SK-MEL-5 (cell line): Measurements from ENCODE around the gene CD247. TPM values are rescaled to one million over a fixed set of nuclear protein-coding genes. Genes with fewer than 3 reads are reported as not detected.
A peak's percentile ranks its signal among the peaks of the same experiment; 100 is the strongest.
"Not testable (repeated sequence)": the region's sequence is repeated elsewhere in the genome, so short reads cannot be mapped to it uniquely, and the experiment has no call there.

ENCODE experiments used
- DNase-seq: peaks from one replicate; pipeline ENCODE4 v3.0.0-alpha.2; 2016; ENCODE audit warnings: low read depth, low spot score
- in situ Hi-C: cut with HindIII; loops from 2 replicates; pipeline ENCODE4 v1.10.0; 2016; ENCODE audit warnings: low sequenced_read_pairs, high pct_unique_total_duplicates, low pct_unique_long_range_greater_than_20kb
- polyA plus RNA-seq, 2 experiments: library from polyadenylated mRNA; depleted of rRNA; stranded (reverse); fragments of >200 nt; gene quantifications; 2 replicates each; pipeline ENCODE4 v1.2.3, GENCODE V29; 2015
- total RNA-seq: library from RNA; depleted of rRNA; stranded (reverse); fragments of >200 nt; shearing (Covaris generic); gene quantifications from 2 replicates; pipeline ENCODE4 v1.2.3, GENCODE V29; 2014; rRNA removed

Gene CD247
- total RNA-seq = 0.77 TPM in 1 of 2 replicates, not detected in the other
- polyA plus RNA-seq (2015; cell fraction: cytosol; rRNA removed) = 0.56 and 0.63 TPM in 2 replicates
- polyA plus RNA-seq (2015; cell fraction: nucleus; rRNA removed) = 0.66 and 1.4 TPM in 2 replicates

GRCh38 chr1:167518331-167518700 lies at the start of gene CD247:
Gene CD247, minus strand, starts transcription at chr1:167518529. Its CDS starts 64 bp downstream, at chr1:167518465.
- in situ Hi-C loops = no loop called here
- no peak for DNase-seq

GRCh38 chr1:167567663-167568062 lies 49.3 kb upstream of the CD247 start:
- no peak for DNase-seq
- in situ Hi-C loops = no loop called here

- in situ Hi-C loops = no loop called here
- no peak for DNase-seq
These were observed 48.4 kb upstream of the CD247 start for GRCh38 chr1:167566766-167567165.

- DNase-seq = no peak
These were observed 47.6 kb upstream of the CD247 start for GRCh38 chr1:167565922-167566321.

GRCh38 chr1:167564612-167565270 lies 46.4 kb upstream of the CD247 start:
- no peak for DNase-seq

More at GRCh38 chr1:167565922-167566321, 47.6 kb upstream of the CD247 start:
- in situ Hi-C loops = no loop called here

GRCh38 chr1:167563579-167564246 lies 45.4 kb upstream of the CD247 start:
- DNase-seq = no peak
- in situ Hi-C loops = no loop called here

More at GRCh38 chr1:167564612-167565270, 46.4 kb upstream of the CD247 start:
- in situ Hi-C loops = no loop called here

- DNase-seq = no peak
- in situ Hi-C loops = no loop called here
These were observed 44.4 kb upstream of the CD247 start for GRCh38 chr1:167562702-167563101.

- DNase-seq = no peak
These were observed 43.4 kb upstream of the CD247 start for GRCh38 chr1:167561753-167562152.

GRCh38 chr1:167555971-167556714 lies 37.8 kb upstream of the CD247 start:
- in situ Hi-C loops = no loop called here
- peak; percentile 81 for DNase-seq

More at GRCh38 chr1:167561753-167562152, 43.4 kb upstream of the CD247 start:
- in situ Hi-C loops = no loop called here

- in situ Hi-C loops, DNase-seq: not testable (repeated sequence)
These were observed 36.7 kb upstream of the CD247 start for GRCh38 chr1:167555072-167555471.

- in situ Hi-C loops = no loop called here
- DNase-seq = no peak
These were observed 35.9 kb upstream of the CD247 start for GRCh38 chr1:167554028-167554779.

GRCh38 chr1:167553136-167554027 lies 35.1 kb upstream of the CD247 start, which contains the start of gene CREG1:
Gene CREG1, minus strand, starts transcription at chr1:167553762.
- in situ Hi-C loops = no loop called here
- DNase-seq = peak; percentile 91

GRCh38 chr1:167551362-167551761 lies 33.0 kb upstream of the CD247 start:
- in situ Hi-C loops = no loop called here
- no peak for DNase-seq

- DNase-seq = peak; percentile 33
- in situ Hi-C loops = no loop called here
These were observed 30.0 kb upstream of the CD247 start for GRCh38 chr1:167548059-167548932.

GRCh38 chr1:167546935-167547334 lies 28.6 kb upstream of the CD247 start:
- no peak for DNase-seq
- in situ Hi-C loops = no loop called here

- DNase-seq = no peak
- in situ Hi-C loops = no loop called here
These were observed 27.0 kb upstream of the CD247 start for GRCh38 chr1:167545349-167545748.
